Renal pelvis (tissue), 12 donors: ENCODE results near the gene STXBP2. TPM values are rescaled to one million over a fixed set of nuclear protein-coding genes. Genes with fewer than 3 reads are reported as not detected.

Source experiments
- DNase-seq: peaks from one replicate; pipeline ENCODE4 v3.0.0-alpha.2; 2013
- long read RNA-seq, 16 experiments: transcript quantifications; one replicate each; lab custom pipeline, GENCODE V29; 2026
- polyA plus RNA-seq, 3 donors: library from polyadenylated mRNA; unstranded; fragments of 120-200 nt; gene quantifications; one replicate each; pipeline ENCODE4 v1.2.1, GENCODE V29; 2013; ENCODE audit not compliant: insufficient read length in 3 of 3

Gene STXBP2
- 10 to 100 TPM; 61.8 to 89.2 (median 81.4) TPM for polyA plus RNA-seq
- long read RNA-seq, donor 1, transcript STXBP2-201 (19 exons, 1,876 nt): major isoform, 19 of 20 reads
- long read RNA-seq, donor 1, partial matches to known transcripts: 0 of 20 reads
- long read RNA-seq, donor 1, other reads (novel, unspliced or antisense): 0 of 20 reads
- long read RNA-seq, donor 2, transcript STXBP2-201 (19 exons, 1,876 nt): major isoform, 16 of 21 reads
- long read RNA-seq, donor 2, partial matches to known transcripts: 0 of 21 reads
- long read RNA-seq, donor 2, other reads (novel, unspliced or antisense): 0 of 21 reads
- long read RNA-seq, donor 3, transcript STXBP2-201 (19 exons, 1,876 nt): major isoform, 14 of 14 reads
- long read RNA-seq, donor 3, partial matches to known transcripts: 0 of 14 reads
- long read RNA-seq, donor 3, other reads (novel, unspliced or antisense): 0 of 14 reads
- long read RNA-seq, donor 4, transcript STXBP2-201 (19 exons, 1,876 nt): major isoform, 22 of 26 reads
- long read RNA-seq, donor 4, partial matches to known transcripts: 0 of 26 reads
- long read RNA-seq, donor 4, other reads (novel, unspliced or antisense): 0 of 26 reads
- long read RNA-seq, donor 5, partial matches to known transcripts: 0 of 2 reads
- long read RNA-seq, donor 5, other reads (novel, unspliced or antisense): 0 of 2 reads
- long read RNA-seq, donor 6, transcript STXBP2-201 (19 exons, 1,876 nt): major isoform, 14 of 18 reads
- long read RNA-seq, donor 6, partial matches to known transcripts: 0 of 18 reads
- long read RNA-seq, donor 6, other reads (novel, unspliced or antisense): 0 of 18 reads
- long read RNA-seq, donor 7, transcript STXBP2-221 (4 exons, 716 nt): minor isoform, 5 of 30 reads
- long read RNA-seq, donor 7, transcript STXBP2-201 (19 exons, 1,876 nt): major isoform, 18 of 30 reads
- long read RNA-seq, donor 7, partial matches to known transcripts: 5 of 30 reads
- long read RNA-seq, donor 7, other reads (novel, unspliced or antisense): 0 of 30 reads
- long read RNA-seq, donor 8, partial matches to known transcripts: 0 of 1 reads
- long read RNA-seq, donor 8, other reads (novel, unspliced or antisense): 0 of 1 reads
- long read RNA-seq, donor 9, transcript STXBP2-221 (4 exons, 716 nt): minor isoform, 5 of 31 reads
- long read RNA-seq, donor 9, transcript STXBP2-201 (19 exons, 1,876 nt): major isoform, 23 of 31 reads
- long read RNA-seq, donor 9, partial matches to known transcripts: 0 of 31 reads
- long read RNA-seq, donor 9, other reads (novel, unspliced or antisense): 0 of 31 reads
- long read RNA-seq, donor 10, transcript STXBP2-201 (19 exons, 1,876 nt): major isoform, 12 of 19 reads
- long read RNA-seq, donor 10, transcript STXBP2-221 (4 exons, 716 nt): minor isoform, 5 of 19 reads
- long read RNA-seq, donor 10, partial matches to known transcripts: 0 of 19 reads
- long read RNA-seq, donor 10, other reads (novel, unspliced or antisense): 0 of 19 reads
- long read RNA-seq, donor 11, transcript STXBP2-201 (19 exons, 1,876 nt): major isoform, 14 of 18 reads
- long read RNA-seq, donor 11, partial matches to known transcripts: 0 of 18 reads
- long read RNA-seq, donor 11, other reads (novel, unspliced or antisense): 0 of 18 reads
- long read RNA-seq, donor 12, transcript STXBP2-201 (19 exons, 1,876 nt): major isoform, 19 of 28 reads
- long read RNA-seq, donor 12, partial matches to known transcripts: 5 of 28 reads
- long read RNA-seq, donor 12, other reads (novel, unspliced or antisense): 0 of 28 reads
- long read RNA-seq, donor 13, partial matches to known transcripts: 0 of 4 reads
- long read RNA-seq, donor 13, other reads (novel, unspliced or antisense): 0 of 4 reads
- long read RNA-seq, donor 14: 0 reads
- long read RNA-seq, donor 15: 0 reads
- long read RNA-seq, donor 16, transcript STXBP2-201 (19 exons, 1,876 nt): major isoform, 9 of 19 reads
- long read RNA-seq, donor 16, partial matches to known transcripts: 5 of 19 reads
- long read RNA-seq, donor 16, other reads (novel, unspliced or antisense): 0 of 19 reads

GRCh38 chr19:7636691-7637373 is at the start of gene STXBP2:
Gene STXBP2, plus strand, starts transcription at chr19:7637110. Its CDS starts 40 bp downstream, at chr19:7637150.
- DNase-seq: peak; percentile 63

GRCh38 chr19:7589822-7590221 is 47.1 kb upstream of the STXBP2 start:
- DNase-seq: no peak

GRCh38 chr19:7590256-7590655 is 46.7 kb upstream of the STXBP2 start:
- DNase-seq: no peak

- peak; percentile 55 for DNase-seq
Observed at GRCh38 chr19:7595466-7596133, 41.3 kb upstream of the STXBP2 start, which contains the start of gene CAMSAP3. Gene CAMSAP3, plus strand, starts transcription at chr19:7595863. Its CDS starts 140 bp downstream, at chr19:7596003.

GRCh38 chr19:7596211-7596937 is 40.5 kb upstream of the STXBP2 start:
- no peak for DNase-seq

- no peak for DNase-seq
Observed at GRCh38 chr19:7597689-7598088, 39.2 kb upstream of the STXBP2 start.

- no peak for DNase-seq
Observed at GRCh38 chr19:7598180-7598579, 38.7 kb upstream of the STXBP2 start.

GRCh38 chr19:7600721-7601120 is 36.2 kb upstream of the STXBP2 start:
- no peak for DNase-seq

- DNase-seq: no peak
Observed at GRCh38 chr19:7602240-7602934, 34.5 kb upstream of the STXBP2 start.

GRCh38 chr19:7602935-7603497 is 33.9 kb upstream of the STXBP2 start:
- no peak for DNase-seq

- no peak for DNase-seq
Observed at GRCh38 chr19:7603919-7604318, 33.0 kb upstream of the STXBP2 start.

- DNase-seq: no peak
Observed at GRCh38 chr19:7605490-7606222, 31.3 kb upstream of the STXBP2 start.

GRCh38 chr19:7606289-7606688 is 30.6 kb upstream of the STXBP2 start:
- DNase-seq: no peak

- DNase-seq: no peak
Observed at GRCh38 chr19:7607212-7607873, 29.6 kb upstream of the STXBP2 start.

- no peak for DNase-seq
Observed at GRCh38 chr19:7607874-7608560, 28.9 kb upstream of the STXBP2 start.
